HFFc6 (cell line): Measurements from ENCODE around the gene B4GAT1. TPM values are rescaled to one million over a fixed set of nuclear protein-coding genes. Genes with fewer than 3 reads are reported as not detected.

Source experiments
- DNase-seq: peaks from one replicate; pipeline ENCODE4 v3.0.0-alpha.2; 2018
- H3K27ac Mint-ChIP-seq: 2 replicates; pipeline ENCODE4 v1.8.0; 2020; ENCODE audit warnings: mild to moderate bottlenecking, mixed read lengths
- H3K27me3 Mint-ChIP-seq: 2 replicates; pipeline ENCODE4 v1.8.0; 2021; ENCODE audit warnings: mild to moderate bottlenecking, moderate library complexity, mixed read lengths; ENCODE audit not compliant: insufficient read depth
- H3K36me3 Mint-ChIP-seq: 2 replicates; pipeline ENCODE4 v1.8.0; 2021; ENCODE audit warnings: low read depth, mixed read lengths
- H3K4me1 Mint-ChIP-seq: 2 replicates; pipeline ENCODE4 v1.8.0; 2020; ENCODE audit warnings: low read depth, mixed read lengths
- H3K4me3 Mint-ChIP-seq: 2 replicates; pipeline ENCODE4 v1.8.0; 2020; ENCODE audit warnings: mild to moderate bottlenecking, moderate library complexity, mixed read lengths
- H3K9me3 Mint-ChIP-seq: 2 replicates; pipeline ENCODE4 v1.8.0; 2020; ENCODE audit warnings: mild to moderate bottlenecking, mixed read lengths
- CTCF ChIP-seq: fragments of 200-600 bp; sonication (generic); IDR thresholded peaks from 2 replicates; pipeline ENCODE4 v1.5.0; 2021; ENCODE audit warnings: antibody characterized with exemption, mild to moderate bottlenecking
- total RNA-seq, 6 experiments: library from RNA; stranded (reverse); fragmentation: NEBNext Ultra II Directional; extraction: Animal tissue kit (Norgen Biotek cat#: 25700); gene quantifications; 2 replicates in 1 of 6; 3 replicates in 5 of 6; pipeline ENCODE4 v1.2.3, GENCODE V29; 2021

The B4GAT1 gene
- total RNA-seq, 6 experiments from 2014 or later: 21.5 to 26.4 (median 24.3) TPM

- H3K9me3 Mint-ChIP-seq: no peaks in the 10 kb centered on the region
- DNase-seq: no peak
- H3K4me1 Mint-ChIP-seq: peaks cover 25% of the 10 kb centered on the region
- peaks cover 14% of the 10 kb centered on the region for H3K36me3 Mint-ChIP-seq
- no peak overlapping the region for H3K4me3 Mint-ChIP-seq
- TF ChIP-seq CTCF: no peak
- no peak overlapping the region for H3K27ac Mint-ChIP-seq
- peaks cover 5% of the 10 kb centered on the region for H3K27me3 Mint-ChIP-seq
Observed at GRCh38 chr11:66310324-66310723, 37.1 kb downstream of the B4GAT1 start.

GRCh38 chr11:66309475-66309874, 38.0 kb downstream of the B4GAT1 start:
- Mint-ChIP-seq H3K36me3 (peaks cover 8% of the 10 kb centered on the region; the same call in 1 of the 2 replicates), H3K9me3 (no peaks in the 10 kb centered on the region), H3K4me1 (peaks cover 18% of the 10 kb centered on the region), H3K27ac (no peak overlapping the region), H3K27me3 (peaks cover 9% of the 10 kb centered on the region), H3K4me3 (no peak overlapping the region)
- no peak for TF ChIP-seq CTCF
- no peak for DNase-seq

- no peak for TF ChIP-seq CTCF
- H3K27ac Mint-ChIP-seq: no peak overlapping the region
- no peak for DNase-seq
- no peaks in the 10 kb centered on the region for H3K9me3 Mint-ChIP-seq
- peaks cover 12% of the 10 kb centered on the region for H3K27me3 Mint-ChIP-seq
- H3K36me3 Mint-ChIP-seq: no peaks in the 10 kb centered on the region
- no peaks in the 10 kb centered on the region for H3K4me1 Mint-ChIP-seq
- no peak overlapping the region for H3K4me3 Mint-ChIP-seq
Observed at GRCh38 chr11:66302656-66303055, 44.8 kb downstream of the B4GAT1 start.

GRCh38 chr11:66299186-66299585, 48.2 kb downstream of the B4GAT1 start:
- no peaks in the 10 kb centered on the region for H3K4me1 Mint-ChIP-seq
- peaks cover 13% of the 10 kb centered on the region for H3K27me3 Mint-ChIP-seq
- no peak overlapping the region for H3K27ac Mint-ChIP-seq
- DNase-seq: no peak
- no peak for TF ChIP-seq CTCF
- no peak overlapping the region for H3K4me3 Mint-ChIP-seq
- H3K9me3 Mint-ChIP-seq: no peaks in the 10 kb centered on the region
- H3K36me3 Mint-ChIP-seq: no peaks in the 10 kb centered on the region

- no peaks in the 10 kb centered on the region for H3K4me1 Mint-ChIP-seq
- no peak for DNase-seq
- no peak overlapping the region for H3K27ac Mint-ChIP-seq
- H3K36me3 Mint-ChIP-seq: no peaks in the 10 kb centered on the region
- no peak for TF ChIP-seq CTCF
- H3K9me3 Mint-ChIP-seq: no peaks in the 10 kb centered on the region
- H3K4me3 Mint-ChIP-seq: no peak overlapping the region
- peaks cover 14% of the 10 kb centered on the region for H3K27me3 Mint-ChIP-seq
Observed at GRCh38 chr11:66297610-66298009, 49.8 kb downstream of the B4GAT1 start.

Other genes starting within 250 kb of the B4GAT1 start
- gene KLC2, start 89.9 kb downstream of the B4GAT1 start, total RNA-seq: 10 to 100 TPM; 43.4 to 51.9 (median 46.0) TPM
- gene RAB1B, start 79.0 kb downstream of the B4GAT1 start, total RNA-seq: 100 to 1,000 TPM; 220 to 272 (median 246) TPM
- gene CNIH2, start 69.5 kb downstream of the B4GAT1 start, total RNA-seq: 1 to 10 TPM in 3 of 6 experiments, under 1 TPM in 3; 0.73 to 1.9 (median 1.1) TPM
- gene YIF1A, start 58.5 kb downstream of the B4GAT1 start, total RNA-seq: 100 to 1,000 TPM; 150 to 183 (median 153) TPM
- under 1 TPM in 2 of 6 experiments, not detected in 4; 0.07 to 0.11 TPM for gene TMEM151A, start 55.7 kb downstream of the B4GAT1 start, total RNA-seq
- gene CD248, start 30.6 kb downstream of the B4GAT1 start, total RNA-seq: 100 to 1,000 TPM; 437 to 739 (median 687) TPM
- 10 to 100 TPM; 32.9 to 55.0 (median 49.8) TPM for gene RIN1, start 11.2 kb downstream of the B4GAT1 start, total RNA-seq
- gene BRMS1, start 2.5 kb downstream of the B4GAT1 start, total RNA-seq: 10 to 100 TPM; 41.2 to 66.6 (median 61.2) TPM
- not detected for gene SLC29A2, start 24.1 kb upstream of the B4GAT1 start, total RNA-seq
- under 1 TPM in 3 of 6 experiments, not detected in 3; 0.14 to 0.36 (median 0.35) TPM for gene NPAS4, start 73.4 kb upstream of the B4GAT1 start, total RNA-seq
- 10 to 100 TPM; 55.6 to 74.1 (median 67.6) TPM for gene MRPL11, start 91.2 kb upstream of the B4GAT1 start, total RNA-seq
- 1 to 10 TPM; 6.7 to 8.0 (median 7.2) TPM for gene PELI3, start 119.3 kb upstream of the B4GAT1 start, total RNA-seq
- 10 to 100 TPM; 54.8 to 71.6 (median 58.2) TPM for gene DPP3, start 132.8 kb upstream of the B4GAT1 start, total RNA-seq
- gene BBS1, start 163.0 kb upstream of the B4GAT1 start, total RNA-seq: 10 to 100 TPM; 14.9 to 21.4 (median 17.3) TPM
- 10 to 100 TPM; 15.4 to 23.3 (median 18.6) TPM for gene ZDHHC24, start 198.4 kb upstream of the B4GAT1 start, total RNA-seq
- gene ACTN3, start 199.3 kb upstream of the B4GAT1 start, total RNA-seq: under 1 TPM in 4 of 6 experiments, not detected in 2; 0.07 to 0.24 (median 0.10) TPM
- 10 to 100 TPM in 2 of 6 experiments, 1 to 10 TPM in 4; 5.2 to 20.0 (median 6.6) TPM for gene CTSF, start 221.0 kb upstream of the B4GAT1 start, total RNA-seq
- under 1 TPM; 0.19 to 0.66 (median 0.37) TPM for gene CCDC87, start 245.4 kb upstream of the B4GAT1 start, total RNA-seq
- 10 to 100 TPM; 25.8 to 27.4 (median 26.5) TPM for gene CCS, start 245.6 kb upstream of the B4GAT1 start, total RNA-seq